ENCODE data around the gene GINS2. TPM values are rescaled to one million over a fixed set of nuclear protein-coding genes. Genes with fewer than 3 reads are reported as not detected.

Gene GINS2
- total and polyA plus RNA-seq, 2 of the 4 experiments (the other 2 are of a cell fraction), result 12.0 to 13.4 TPM

GRCh38 chr16:85674828-85675227, 13.9 kb downstream of the GINS2 start:
- no peaks in the 10 kb centered on the region for H3K9me3 ChIP-seq (ENCODE audit: control insufficient read depth, insufficient read depth, low read length)
- no peak overlapping the region for H4K91ac ChIP-seq (ENCODE audit: insufficient read depth, low read depth, low read length)
- H4K20me1 ChIP-seq (ENCODE audit: insufficient read depth, low read length), result peaks cover 13% of the 10 kb centered on the region
- WGBS, 2 experiments (ENCODE audit: extremely low coverage in 2 of 2, insufficient read length in 1 of 2), result no CpG with 5 or more reads among the region's 6 CpGs
- intact Hi-C loops (cut with micrococcal nuclease), result loop anchor here (2.0 to 5.0 kb wide), 3 partner anchors 44 to 342 kb away; partner anchors contain the start of genes COX4I1 and EMC8
- no peak overlapping the region for H4K5ac ChIP-seq (ENCODE audit: low read depth, low read length)
- peak overlapping the region; percentile 46 for H2AK9ac ChIP-seq (replicated peaks; ENCODE audit: low read depth, low read length, poor library complexity)
- ATAC-seq (ENCODE audit: low read depth) (no peak), DNase-seq (no peak)
- no peak overlapping the region for H2BK15ac ChIP-seq (ENCODE audit: low read depth, low read length)
- no peak overlapping the region for H3K14ac ChIP-seq (replicated peaks; ENCODE audit: low read depth, low read length)
- H3K36me3 ChIP-seq (ENCODE audit: control insufficient read depth, insufficient read depth, low read length), result peaks cover 38% of the 10 kb centered on the region
- no peak overlapping the region for H4K8ac ChIP-seq (ENCODE audit: low read depth in 2 of 2, low read length in 2 of 2)
- H3K23ac ChIP-seq (ENCODE audit: low read depth, low read length), result no peak overlapping the region
- no TSS peak for BruUV-seq (replicated peaks)
- H3K4me2 ChIP-seq (ENCODE audit: low read depth, low read length), result no peak overlapping the region
- H2AFZ ChIP-seq (replicated peaks; ENCODE audit: low read length, poor library complexity), result no peak overlapping the region
- in situ Hi-C loops (cut with MboI; ENCODE audit: low sequenced_read_pairs), result no loop called here
- peaks cover 6 to 14% of the 10 kb centered on the region in 2 experiments; a peak in 3 of 4 replicates for H3K79me1 ChIP-seq (ENCODE audit: low read depth in 1 of 2, low read length in 2 of 2)
- dilution Hi-C loops (cut with HindIII; ENCODE audit: low sequenced_read_pairs, unreplicated experiment), result no loop called here
- H3K4ac ChIP-seq (ENCODE audit: low read depth, low read length), result no peak overlapping the region
- TF ChIP-seq FOS (IDR thresholded peaks at IDR 0.05; ENCODE audit: low read depth, low read length) (no peak), NFE2L2 (IDR thresholded peaks at IDR 0.05; ENCODE audit: low read depth, low read length) (no peak), MXI1 (IDR thresholded peaks at IDR 0.05; ENCODE audit: borderline replicate concordance, low read depth, low read length) (no peak), USF2 (IDR thresholded peaks at IDR 0.05; ENCODE audit: low read depth, low read length) (no peak), CTCF (conservative IDR thresholded peaks at IDR 0.05; ENCODE audit: low read depth, low read length) (no peak), RAD21 (IDR thresholded peaks at IDR 0.05; ENCODE audit: low read length) (no peak), POLR2A (IDR thresholded peaks at IDR 0.05; ENCODE audit: low read depth, low read length) (no peak), CEBPB (IDR thresholded peaks at IDR 0.05; ENCODE audit: low read depth, low read length) (no peak), MAFK (IDR thresholded peaks at IDR 0.05; ENCODE audit: low read depth, low read length) (no peak), CHD1 (IDR thresholded peaks at IDR 0.05; ENCODE audit: low read depth, low read length) (no peak), ELK1 (IDR thresholded peaks at IDR 0.05; ENCODE audit: borderline replicate concordance, low read depth, low read length) (no peak), RFX5 (IDR thresholded peaks at IDR 0.05; ENCODE audit: low read depth, low read length) (no peak), SMC3 (IDR thresholded peaks at IDR 0.05; ENCODE audit: low read depth, low read length) (no peak), BHLHE40 (IDR thresholded peaks at IDR 0.05; ENCODE audit: low read depth, low read length) (no peak), MAZ (IDR thresholded peaks at IDR 0.05; ENCODE audit: borderline replicate concordance, low read depth, low read length) (no peak), RCOR1 (IDR thresholded peaks at IDR 0.05; ENCODE audit: insufficient replicate concordance, low read length) (no peak)
- H2AK5ac ChIP-seq (ENCODE audit: low read depth, low read length), result no peak overlapping the region
- no peaks in the 10 kb centered on the region for H3K27me3 ChIP-seq (ENCODE audit: control insufficient read depth, insufficient read depth, low read length)
- H3K4me1 ChIP-seq (ENCODE audit: control insufficient read depth, insufficient read depth, low read length), result peaks cover 11% of the 10 kb centered on the region
- no peak overlapping the region for H3K9ac ChIP-seq (ENCODE audit: low read depth, low read length)
- no peak overlapping the region for H3K27ac ChIP-seq (ENCODE audit: insufficient read depth, low read length)
- no peak overlapping the region for H2BK120ac ChIP-seq (ENCODE audit: low read depth, low read length)
- H3K4me3 ChIP-seq (ENCODE audit: insufficient read depth, low read depth, low read length), result no peak overlapping the region
- ChIA-PET CTCF (interaction anchor here (0.7 to 1.1 kb wide), 2 partner anchors 14 to 208 kb away, joined by 3 read pairs; no protein-coding TSS in a partner anchor), POLR2A (ENCODE audit: unreplicated experiment) (no interaction called here)
- no peaks in the 10 kb centered on the region for H3K9me1 ChIP-seq (ENCODE audit: insufficient read depth, low read length)
- no peak overlapping the region for H3K18ac ChIP-seq (ENCODE audit: low read depth, low read length)
- H3K56ac ChIP-seq (ENCODE audit: extremely low read depth, insufficient read depth, low read length), result no peak overlapping the region
- no peak overlapping the region for H2BK5ac ChIP-seq (ENCODE audit: low read depth, low read length, poor library complexity, severe bottlenecking)
- H2BK20ac ChIP-seq (ENCODE audit: low read depth, low read length), result no peak overlapping the region
